Heart left ventricle (tissue), 16 donors: ENCODE data around the gene FER. TPM values are rescaled to one million over a fixed set of nuclear protein-coding genes. Genes with fewer than 3 reads are reported as not detected.

Experiments used
- ATAC-seq, 4 donors: fragments of 200-7000 bp; cut with Tn5 transposase; one replicate each; pipeline ENCODE4 v1.9.1; 2020 to 2022; ENCODE audit warnings: moderate library complexity in 4 of 4, mild to moderate bottlenecking in 3 of 4, moderate number of reproducible peaks in 1 of 4
- DNase-seq, 5 donors: peaks; one replicate each; pipeline ENCODE4 v3.0.0-alpha.2; 2020
- H3K27ac ChIP-seq, 12 donors: fragments of 200-600 bp; sonication (generic) in 4 of 12; one replicate each; pipeline versions ENCODE4 v1.5.0 to v1.8.0; 2016 to 2022; ENCODE audit warnings: mild to moderate bottlenecking in 2 of 12
- H3K27me3 ChIP-seq, 9 donors: fragments of 200-600 bp; sonication (generic) in 2 of 9; one replicate each; pipeline versions ENCODE4 v1.5.1 to v1.8.0; 2016 to 2022; ENCODE audit warnings: mild to moderate bottlenecking in 3 of 9
- H3K36me3 ChIP-seq, 9 donors: fragments of 200-600 bp; sonication (generic) in 2 of 9; one replicate each; pipeline versions ENCODE4 v1.5.0 to v1.8.0; 2018 to 2022; ENCODE audit warnings: mild to moderate bottlenecking in 2 of 9
- H3K4me1 ChIP-seq, 12 donors: fragments of 200-600 bp; sonication (generic) in 4 of 12; one replicate each; pipeline versions ENCODE4 v1.5.0 to v1.8.0; 2016 to 2022; ENCODE audit warnings: mild to moderate bottlenecking in 3 of 12
- H3K4me3 ChIP-seq, 12 donors: fragments of 200-600 bp; sonication (generic) in 4 of 12; one replicate each; pipeline versions ENCODE4 v1.5.0 to v1.8.0; 2017 to 2022; ENCODE audit warnings: mild to moderate bottlenecking in 9 of 12, moderate library complexity in 4 of 12
- H3K9me3 ChIP-seq, 12 donors: fragments of 200-600 bp; sonication (generic) in 4 of 12; one replicate each; pipeline versions ENCODE4 v1.5.0 to v1.8.0; 2016 to 2022; ENCODE audit warnings: mild to moderate bottlenecking in 1 of 12
- POLR2A ChIP-seq, 2 donors: fragments of 450-650 bp; IDR thresholded peaks; one replicate each; pipeline ENCODE4 v1.6.1; 2017; ENCODE audit warnings: antibody characterized with exemption in 2 of 2, mild to moderate bottlenecking in 2 of 2, moderate library complexity in 2 of 2
- WGBS, 4 donors: extraction: QIAGEN DNeasy Blood & Tissue Kit in 2 of 4; methylation state at CpG; one replicate each; pipeline versions ENCODE4 v1.1.5 to v1.1.7; 2013 to 2018; 5-methylcytosine and 5-hydroxymethylcytosine counted together
- intact Hi-C, 10 donors: fragments of 100-400 bp; cut with DNase I; formaldehyde crosslinking; loops; one replicate each; pipeline versions ENCODE4 v1.11.1 to v1.14.2; 2022
- polyA plus RNA-seq, 2 donors: library from polyadenylated mRNA; stranded (reverse); fragments of 200-250 nt; gene quantifications; one replicate each; pipeline ENCODE4 v1.2.3, GENCODE V29; 2013
- total RNA-seq, 9 donors: library from RNA; depleted of rRNA in 2 of 9; stranded (reverse); fragments of >200 nt in 2 of 9; fragmentation: NEBNext Ultra II Directional in 3 of 9; extraction: Animal tissue kit (Norgen Biotek cat#: 25700) in 3 of 9; gene quantifications; one replicate each; pipeline versions ENCODE4 v1.1.0 to v1.2.4, GENCODE V29; 2016 to 2023
- TF ChIP-seq, protein P1 (sequence below), 12 donors: fragments of 200-600 bp; sonication (generic) in 4 of 12; IDR thresholded peaks; one replicate each; pipeline versions ENCODE4 v1.5.0 to v1.8.0; 2018 to 2022; ENCODE audit warnings: antibody characterized with exemption in 12 of 12, mild to moderate bottlenecking in 5 of 12
- donor health status: ischemic (EF 13 %, LVEDD 7.1; RV severe dilation, severe dysfunction).
- donor health status: healthy with polysubstance abuse.
- donor health status: DM: no; HTN: yes; CAD: no.
- donor health status: DM: no; HTN: no; CAD: no.
- donor health status: ischemic (EF 25% LVEDD 6.9; RV normal size, moderate dysfunction).
- donor health status: ischemic (EF 25% LVEDD 5.7; RV mildly dilated, moderate dysfunction).
- donor health status: healthy.
- donor health status: DM: yes; HTN: yes; CAD: no.
- donor health status: ischemic (EF 35%, LVEDD 5.7; RV mildly dilated, moderate dysfunction).
- donor health status: nonischemic (EF 11% LVEDD 7.7; RV severe dilation, severe dysfunction).
- donor health status: DM: yes; HTN: yes; CAD: no.
- donor health status: PGD.
- donor health status: ischemic (EF 29% LVEDD 5.4; RV normal size, mild dysfunction).
- donor health status: nonischemic (EF 23%, LVEDD 6.1; RV moderate dilation, normal function).

FER gene
- total and polyA plus RNA-seq, 11 donors = 1.4 to 25.7 (median 13.1) TPM

GRCh38 chr5:109121225-109121624 is 373.5 kb downstream of the FER start:
- no peak for ATAC-seq
- WGBS, 4 donors = 96 to 98% (median 97%) methylated on average over 3 of the region's 3 CpGs
- Histone ChIP-seq H3K9me3 (peaks cover 0 to 26% (median 7%) of the 10 kb centered on the region in 12 donors), H3K27me3 (no peaks in the 10 kb centered on the region), H3K27ac (no peak overlapping the region), H3K36me3 (no peaks in the 10 kb centered on the region), H3K4me3 (no peak overlapping the region), H3K4me1 (no peaks in the 10 kb centered on the region)
- intact Hi-C loops = no loop called here
- no peak for DNase-seq
- no peak for TF ChIP-seq POLR2A (IDR thresholded peaks at IDR 0.05)
- TF ChIP-seq, protein P1, sequence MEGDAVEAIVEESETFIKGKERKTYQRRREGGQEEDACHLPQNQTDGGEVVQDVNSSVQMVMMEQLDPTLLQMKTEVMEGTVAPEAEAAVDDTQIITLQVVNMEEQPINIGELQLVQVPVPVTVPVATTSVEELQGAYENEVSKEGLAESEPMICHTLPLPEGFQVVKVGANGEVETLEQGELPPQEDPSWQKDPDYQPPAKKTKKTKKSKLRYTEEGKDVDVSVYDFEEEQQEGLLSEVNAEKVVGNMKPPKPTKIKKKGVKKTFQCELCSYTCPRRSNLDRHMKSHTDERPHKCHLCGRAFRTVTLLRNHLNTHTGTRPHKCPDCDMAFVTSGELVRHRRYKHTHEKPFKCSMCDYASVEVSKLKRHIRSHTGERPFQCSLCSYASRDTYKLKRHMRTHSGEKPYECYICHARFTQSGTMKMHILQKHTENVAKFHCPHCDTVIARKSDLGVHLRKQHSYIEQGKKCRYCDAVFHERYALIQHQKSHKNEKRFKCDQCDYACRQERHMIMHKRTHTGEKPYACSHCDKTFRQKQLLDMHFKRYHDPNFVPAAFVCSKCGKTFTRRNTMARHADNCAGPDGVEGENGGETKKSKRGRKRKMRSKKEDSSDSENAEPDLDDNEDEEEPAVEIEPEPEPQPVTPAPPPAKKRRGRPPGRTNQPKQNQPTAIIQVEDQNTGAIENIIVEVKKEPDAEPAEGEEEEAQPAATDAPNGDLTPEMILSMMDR (IDR thresholded peaks at IDR 0.05) = no peak

DNA sequence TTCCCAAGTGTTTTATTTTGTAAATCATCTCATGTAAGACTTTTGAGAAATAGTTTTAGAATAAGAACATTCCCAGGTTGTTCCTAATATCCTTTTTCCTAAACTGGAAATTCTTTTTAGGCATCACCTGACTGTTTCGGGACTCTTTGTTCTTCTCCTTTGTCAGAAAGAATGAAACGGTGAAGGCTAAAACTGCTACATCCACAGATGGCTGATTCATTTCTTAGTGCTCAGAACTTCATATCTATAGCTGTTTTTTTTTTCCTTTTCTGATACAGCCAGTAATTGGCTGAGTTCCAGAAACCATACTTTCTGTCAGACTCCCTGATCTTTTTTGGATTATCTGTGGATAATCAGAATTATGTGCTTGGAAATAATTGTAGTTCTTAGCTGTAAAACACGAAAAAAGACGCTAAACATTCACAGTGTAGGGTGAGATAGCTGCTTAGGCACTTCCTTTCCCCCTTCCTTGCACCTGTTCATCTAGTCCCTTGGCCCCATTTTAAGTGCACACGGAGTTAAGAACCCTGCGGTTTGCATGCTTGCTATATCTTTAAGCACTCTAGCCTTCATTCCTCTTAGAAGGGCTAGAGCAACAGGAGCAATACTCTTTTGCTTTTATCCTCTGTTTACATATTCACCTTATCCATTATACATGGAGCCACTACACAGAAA is 378.2 kb downstream of the FER start:
- Histone ChIP-seq H3K27me3 (no peaks in the 10 kb centered on the region), H3K27ac (no peak overlapping the region), H3K9me3 (peaks cover 0 to 12% (median 2%) of the 10 kb centered on the region in 12 donors), H3K4me1 (no peaks in the 10 kb centered on the region), H3K36me3 (no peaks in the 10 kb centered on the region), H3K4me3 (no peak overlapping the region)
- WGBS, 4 donors = 69 to 74% (median 71%) methylated on average over 6 of the region's 6 CpGs
- intact Hi-C loops = no loop called here
- DNase-seq = no peak
- ATAC-seq = no peak
- TF ChIP-seq, protein P1 (IDR thresholded peaks at IDR 0.05) = no peak
- TF ChIP-seq POLR2A (IDR thresholded peaks at IDR 0.05) = no peak

DNA sequence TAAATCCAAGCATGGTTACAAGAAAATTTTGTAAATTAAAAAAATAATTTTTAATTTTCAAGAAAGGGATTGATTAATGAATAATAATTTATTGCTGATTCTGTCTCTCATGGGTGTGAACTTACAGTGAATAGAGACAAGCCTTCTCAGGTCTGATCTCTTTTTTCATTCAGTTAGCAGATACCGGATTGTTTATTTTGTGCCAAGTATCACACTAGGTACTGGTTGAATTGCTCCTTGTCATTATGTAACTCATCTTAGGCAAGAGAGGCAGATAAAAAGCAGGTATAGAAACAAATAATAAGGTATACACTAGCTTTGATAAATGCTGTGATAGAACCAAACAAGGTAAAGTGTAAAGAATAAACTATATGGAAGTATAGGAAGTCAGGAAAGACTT is 378.8 kb downstream of the FER start:
- intact Hi-C loops = no loop called here
- Histone ChIP-seq H3K36me3 (no peaks in the 10 kb centered on the region), H3K27ac (no peak overlapping the region), H3K4me3 (no peak overlapping the region), H3K27me3 (no peaks in the 10 kb centered on the region), H3K9me3 (peaks cover 0 to 6% (median 0%) of the 10 kb centered on the region in 12 donors), H3K4me1 (no peaks in the 10 kb centered on the region)
- WGBS, 4 donors = 66 to 75% (median 69%) methylated on average over 1 of the region's 1 CpG
- TF ChIP-seq, protein P1 (IDR thresholded peaks at IDR 0.05) = no peak
- no peak for TF ChIP-seq POLR2A (IDR thresholded peaks at IDR 0.05)
- ATAC-seq (no peak), DNase-seq (no peak)

GRCh38 chr5:109136906-109137305 is 389.2 kb downstream of the FER start:
- Histone ChIP-seq H3K9me3 (no peaks in the 10 kb centered on the region), H3K4me3 (no peak overlapping the region), H3K27ac (no peak overlapping the region), H3K27me3 (no peaks in the 10 kb centered on the region), H3K36me3 (no peaks in the 10 kb centered on the region), H3K4me1 (peaks cover 0 to 13% (median 0%) of the 10 kb centered on the region in 12 donors)
- WGBS, 4 donors = 84 to 92% (median 89%) methylated on average over 2 of the region's 2 CpGs
- ATAC-seq (no peak), DNase-seq (no peak)
- intact Hi-C loops = no loop called here
- TF ChIP-seq POLR2A (IDR thresholded peaks at IDR 0.05) = no peak
- TF ChIP-seq, protein P1 (IDR thresholded peaks at IDR 0.05) = no peak
